GM19025 (cell line): Measurements from ENCODE around the gene DYNC2H1.
"Not testable (repeated sequence)": the region's sequence is repeated elsewhere in the genome, so short reads cannot be mapped to it uniquely, and the experiment has no call there.

Experiments
- ATAC-seq: cut with Tn5 transposase; IDR thresholded peaks from one replicate; pipeline ENCODE4 v1.9.1; 2021; ENCODE audit warnings: mild to moderate bottlenecking, low read depth, moderate library complexity; ENCODE audit not compliant: unreplicated experiment

The DYNC2H1 gene

GRCh38 chr11:103354656-103355055 lies 245.4 kb downstream of the DYNC2H1 start:
- no peak for ATAC-seq

GRCh38 chr11:103358251-103358650 lies 249.0 kb downstream of the DYNC2H1 start:
- ATAC-seq = no peak

- no peak for ATAC-seq
These were observed 250.0 kb downstream of the DYNC2H1 start for GRCh38 chr11:103359216-103359615.

GRCh38 chr11:103364687-103365086 lies 255.5 kb downstream of the DYNC2H1 start:
- no peak for ATAC-seq

- no peak for ATAC-seq
These were observed 258.4 kb downstream of the DYNC2H1 start for GRCh38 chr11:103367650-103368049.

- no peak for ATAC-seq
These were observed 258.9 kb downstream of the DYNC2H1 start for GRCh38 chr11:103368145-103368544.

- no peak for ATAC-seq
These were observed 260.9 kb downstream of the DYNC2H1 start for GRCh38 chr11:103370076-103370475.

GRCh38 chr11:103372906-103373305 lies 263.7 kb downstream of the DYNC2H1 start:
- ATAC-seq = no peak

GRCh38 chr11:103374227-103374626 lies 265.0 kb downstream of the DYNC2H1 start:
- not testable (repeated sequence) for ATAC-seq

GRCh38 chr11:103378931-103379330 lies 269.7 kb downstream of the DYNC2H1 start:
- no peak for ATAC-seq

- ATAC-seq = no peak
These were observed 270.8 kb downstream of the DYNC2H1 start for GRCh38 chr11:103380031-103380430.

GRCh38 chr11:103384652-103385051 lies 275.4 kb downstream of the DYNC2H1 start:
- ATAC-seq = no peak

GRCh38 chr11:103395612-103396011 lies 286.4 kb downstream of the DYNC2H1 start:
- no peak for ATAC-seq

- no peak for ATAC-seq
These were observed 287.0 kb downstream of the DYNC2H1 start for GRCh38 chr11:103396237-103396636.

GRCh38 chr11:103397369-103397768 lies 288.1 kb downstream of the DYNC2H1 start:
- no peak for ATAC-seq

- ATAC-seq = no peak
These were observed 289.6 kb downstream of the DYNC2H1 start for GRCh38 chr11:103398829-103399228.

- ATAC-seq = no peak
These were observed 297.1 kb downstream of the DYNC2H1 start for GRCh38 chr11:103406357-103406756.

- ATAC-seq = no peak
These were observed 298.4 kb downstream of the DYNC2H1 start for GRCh38 chr11:103407641-103408040.

- no peak for ATAC-seq
These were observed 304.2 kb downstream of the DYNC2H1 start for GRCh38 chr11:103413266-103413888.

GRCh38 chr11:103418014-103418413 lies 308.8 kb downstream of the DYNC2H1 start:
- no peak for ATAC-seq

GRCh38 chr11:103420593-103420992 lies 311.4 kb downstream of the DYNC2H1 start:
- ATAC-seq = no peak

GRCh38 chr11:103433386-103434072 lies 324.3 kb downstream of the DYNC2H1 start:
- ATAC-seq = no peak
